Stimulated activated CD4-positive, alpha-beta T cell treated with anti-CD3 and anti-CD28 coated beads, Interleukin-4, amount 100 ng/mL, for 48 hours (primary cell): Measurements from ENCODE around the gene TLCD4.
"Not testable (repeated sequence)": the region's sequence is repeated elsewhere in the genome, so short reads cannot be mapped to it uniquely, and the experiment has no call there.

Experiments used
- DNase-seq, 2 donors: peaks; one replicate each; pipeline ENCODE4 v3.0.0-alpha.2; 2020; ENCODE audit warnings: low read depth in 2 of 2

Gene TLCD4

DNA sequence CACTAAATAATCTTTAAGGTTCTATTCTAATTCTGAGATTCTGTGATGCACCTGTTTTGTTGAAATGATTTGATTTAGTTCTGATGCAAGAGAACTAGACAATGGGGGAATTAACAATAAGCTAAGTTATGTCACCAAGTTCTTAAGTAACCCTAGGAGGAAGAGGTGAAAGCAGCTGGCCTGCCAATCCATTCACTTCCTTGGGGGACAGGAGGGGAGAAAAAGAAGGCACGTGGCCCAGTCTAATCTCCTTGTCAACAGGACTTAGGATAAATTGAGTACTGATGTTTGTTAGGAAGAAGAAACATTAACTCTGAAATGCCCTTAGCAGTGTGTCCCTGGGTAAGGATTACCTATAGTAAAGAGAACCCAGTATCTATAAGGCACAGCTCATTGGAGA lies 36.9 kb downstream of the TLCD4 start:
- no peak for DNase-seq

GRCh38 chr1:95165569-95165968 lies 48.4 kb downstream of the TLCD4 start:
- not testable (repeated sequence) for DNase-seq
